ENCODE data around the gene SMARCC1. TPM values are rescaled to one million over a fixed set of nuclear protein-coding genes. Genes with fewer than 3 reads are reported as not detected.

Gene SMARCC1
- total RNA-seq, 1 donor = 44.5 TPM

- no peak for DNase-seq (ENCODE audit: low read depth)
- TF ChIP-seq CTCF (IDR thresholded peaks at IDR 0.05; ENCODE audit: insufficient read depth, low read length) = no peak
- H3K4me3 ChIP-seq (ENCODE audit: low read depth, low read length) = peak overlapping the region; percentile 17
These were observed 22.9 kb upstream of the SMARCC1 start for GRCh38 chr3:47804577-47804976.

- H3K4me3 ChIP-seq (ENCODE audit: low read depth, low read length) = peak overlapping the region; percentile 95
- no peak for TF ChIP-seq CTCF (IDR thresholded peaks at IDR 0.05; ENCODE audit: insufficient read depth, low read length)
- no peak for DNase-seq (ENCODE audit: low read depth)
These were observed 21.9 kb upstream of the SMARCC1 start for GRCh38 chr3:47803480-47804025.

GRCh38 chr3:47802734-47803479 lies 21.2 kb upstream of the SMARCC1 start, which contains the start of gene DHX30:
DHX30 (plus strand) TSS chr3:47803138; CDS start chr3:47810684, 7,546 bp downstream.
- DNase-seq (ENCODE audit: low read depth) = peak; percentile 83
- no peak for TF ChIP-seq CTCF (IDR thresholded peaks at IDR 0.05; ENCODE audit: insufficient read depth, low read length)
- peak within 1 kb of the TSS; percentile 95 for H3K4me3 ChIP-seq (ENCODE audit: low read depth, low read length)

- DNase-seq (ENCODE audit: low read depth) = no peak
- H3K4me3 ChIP-seq (ENCODE audit: low read depth, low read length) = no peak overlapping the region
- TF ChIP-seq CTCF (IDR thresholded peaks at IDR 0.05; ENCODE audit: insufficient read depth, low read length) = peak; percentile 20
These were observed 18.0 kb upstream of the SMARCC1 start for GRCh38 chr3:47799733-47800132.

GRCh38 chr3:47794544-47794943 lies 12.9 kb upstream of the SMARCC1 start:
- no peak for TF ChIP-seq CTCF (IDR thresholded peaks at IDR 0.05; ENCODE audit: insufficient read depth, low read length)
- H3K4me3 ChIP-seq (ENCODE audit: low read depth, low read length) = no peak overlapping the region
- DNase-seq (ENCODE audit: low read depth) = no peak

GRCh38 chr3:47792699-47793098 lies 11.0 kb upstream of the SMARCC1 start:
- TF ChIP-seq CTCF (IDR thresholded peaks at IDR 0.05; ENCODE audit: insufficient read depth, low read length) = no peak
- no peak overlapping the region for H3K4me3 ChIP-seq (ENCODE audit: low read depth, low read length)
- no peak for DNase-seq (ENCODE audit: low read depth)

All from fibroblast of the aortic adventitia (primary cell).